ENCODE results near the gene IHH. TPM values are rescaled to one million over a fixed set of nuclear protein-coding genes. Genes with fewer than 3 reads are reported as not detected.

IHH gene
- total RNA-seq, 1 donor: 0.09 TPM

DNA sequence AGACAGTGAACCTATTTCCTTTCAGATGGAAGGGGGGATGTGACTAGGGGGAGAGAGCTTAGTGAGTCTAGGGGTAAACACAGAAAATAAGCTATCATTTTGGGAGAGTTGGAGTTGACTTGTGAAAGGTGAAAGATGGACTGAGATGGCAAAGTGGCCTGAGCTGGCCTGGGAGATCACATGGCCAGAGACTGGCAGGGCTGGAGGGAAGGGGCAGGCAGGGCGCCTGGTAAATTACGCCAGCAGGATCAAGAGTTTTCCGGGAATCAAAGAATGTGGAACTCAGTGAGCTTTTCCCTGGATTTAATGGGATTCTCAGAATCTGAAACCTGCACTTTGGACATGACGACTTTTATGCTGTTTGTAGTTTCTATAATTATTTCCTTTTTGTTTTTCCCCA is 18.6 kb downstream of the IHH start:
- no peak for DNase-seq (ENCODE audit: low read depth)
- TF ChIP-seq, protein P1, sequence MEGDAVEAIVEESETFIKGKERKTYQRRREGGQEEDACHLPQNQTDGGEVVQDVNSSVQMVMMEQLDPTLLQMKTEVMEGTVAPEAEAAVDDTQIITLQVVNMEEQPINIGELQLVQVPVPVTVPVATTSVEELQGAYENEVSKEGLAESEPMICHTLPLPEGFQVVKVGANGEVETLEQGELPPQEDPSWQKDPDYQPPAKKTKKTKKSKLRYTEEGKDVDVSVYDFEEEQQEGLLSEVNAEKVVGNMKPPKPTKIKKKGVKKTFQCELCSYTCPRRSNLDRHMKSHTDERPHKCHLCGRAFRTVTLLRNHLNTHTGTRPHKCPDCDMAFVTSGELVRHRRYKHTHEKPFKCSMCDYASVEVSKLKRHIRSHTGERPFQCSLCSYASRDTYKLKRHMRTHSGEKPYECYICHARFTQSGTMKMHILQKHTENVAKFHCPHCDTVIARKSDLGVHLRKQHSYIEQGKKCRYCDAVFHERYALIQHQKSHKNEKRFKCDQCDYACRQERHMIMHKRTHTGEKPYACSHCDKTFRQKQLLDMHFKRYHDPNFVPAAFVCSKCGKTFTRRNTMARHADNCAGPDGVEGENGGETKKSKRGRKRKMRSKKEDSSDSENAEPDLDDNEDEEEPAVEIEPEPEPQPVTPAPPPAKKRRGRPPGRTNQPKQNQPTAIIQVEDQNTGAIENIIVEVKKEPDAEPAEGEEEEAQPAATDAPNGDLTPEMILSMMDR (IDR thresholded peaks at IDR 0.05; ENCODE audit: insufficient read depth, low read length): no peak
- no peak overlapping the region for H3K4me3 ChIP-seq (ENCODE audit: low read depth, low read length)

DNA sequence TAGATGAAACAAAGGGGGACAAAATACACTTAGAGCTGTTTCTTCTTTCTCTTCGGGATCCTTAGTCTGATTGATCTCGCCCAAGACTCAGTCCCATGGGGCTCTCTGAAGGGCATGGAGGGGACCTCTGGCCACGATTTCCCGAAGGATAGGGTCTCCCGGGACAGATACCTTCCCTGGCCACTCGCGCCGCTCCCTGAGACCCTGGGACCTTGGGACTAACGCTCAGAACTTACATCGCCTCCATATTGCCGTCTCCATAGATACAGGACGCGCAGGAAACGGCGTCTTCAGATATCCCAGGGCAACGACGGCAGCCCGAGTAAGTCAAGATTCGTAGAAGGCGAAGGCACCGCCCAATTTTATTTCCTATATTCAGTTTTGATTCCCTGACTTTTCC is 19.5 kb downstream of the IHH start, which contains the start of gene CFAP65:
Gene CFAP65, minus strand, starts transcription at position 265 of the 400 bp plus-strand sequence. CDS start 2,468 bp downstream, outside the sequence.
- TF ChIP-seq, protein P1 (IDR thresholded peaks at IDR 0.05; ENCODE audit: insufficient read depth, low read length): no peak
- peak; percentile 50 for DNase-seq (ENCODE audit: low read depth)
- H3K4me3 ChIP-seq (ENCODE audit: low read depth, low read length): peak within 1 kb of the TSS; percentile 66

DNA sequence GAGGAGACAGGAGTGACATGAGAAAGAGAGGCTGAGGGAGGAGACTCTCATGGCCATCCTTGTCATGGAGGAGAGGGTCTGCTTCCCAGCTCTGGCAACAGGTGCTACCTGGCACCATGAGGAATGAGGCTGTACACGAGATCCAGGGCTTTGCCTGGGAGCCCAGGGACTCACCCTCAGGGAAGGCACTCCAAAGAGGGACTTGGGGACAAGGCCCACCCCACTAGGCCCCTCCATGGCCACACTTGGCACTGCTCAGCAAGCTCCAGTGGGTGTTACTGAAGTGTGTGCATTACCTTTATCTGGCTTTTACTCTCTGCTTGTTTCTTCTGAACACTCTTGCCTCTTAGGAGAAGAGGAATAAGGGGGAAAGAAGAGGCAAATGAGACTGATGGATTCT is 22.1 kb downstream of the IHH start:
- TF ChIP-seq, protein P1 (IDR thresholded peaks at IDR 0.05; ENCODE audit: insufficient read depth, low read length): no peak
- H3K4me3 ChIP-seq (ENCODE audit: low read depth, low read length): no peak overlapping the region
- no peak for DNase-seq (ENCODE audit: low read depth)

DNA sequence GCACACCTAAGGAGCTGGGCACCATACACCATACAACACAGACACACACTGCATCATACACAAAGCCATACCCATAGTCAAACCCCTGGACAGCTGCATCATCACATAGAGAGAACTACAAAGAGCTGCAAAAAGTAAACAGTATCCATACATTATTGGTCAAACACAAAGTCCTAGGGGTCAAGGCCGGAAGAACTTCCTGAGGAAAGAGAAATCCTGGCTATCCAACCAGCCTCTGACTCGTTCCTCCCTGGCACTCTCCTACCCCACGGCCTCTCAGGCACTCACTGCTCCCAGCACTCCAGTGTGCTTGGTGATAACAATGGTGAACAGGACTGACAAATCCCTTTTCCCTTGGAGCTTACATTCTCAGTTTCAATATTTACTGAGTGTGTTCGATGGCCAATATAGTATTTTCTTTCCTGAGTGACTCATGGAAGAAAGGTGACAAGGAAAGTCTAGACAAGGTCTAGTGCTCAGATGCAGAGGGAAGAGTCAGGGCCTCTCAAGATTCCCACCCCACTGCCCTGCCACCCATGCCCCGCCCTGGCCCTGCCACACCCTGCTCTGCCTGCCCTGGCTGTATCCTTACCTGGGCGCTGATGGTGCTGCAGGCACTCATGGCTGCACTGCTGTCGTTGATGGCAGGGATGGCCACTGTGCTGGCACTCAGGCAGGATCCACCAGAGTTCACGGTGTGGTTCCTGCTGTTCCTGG is 22.8 kb downstream of the IHH start:
- no peak overlapping the region for H3K4me3 ChIP-seq (ENCODE audit: low read depth, low read length)
- no peak for DNase-seq (ENCODE audit: low read depth)
- TF ChIP-seq, protein P1 (IDR thresholded peaks at IDR 0.05; ENCODE audit: insufficient read depth, low read length): no peak

DNA sequence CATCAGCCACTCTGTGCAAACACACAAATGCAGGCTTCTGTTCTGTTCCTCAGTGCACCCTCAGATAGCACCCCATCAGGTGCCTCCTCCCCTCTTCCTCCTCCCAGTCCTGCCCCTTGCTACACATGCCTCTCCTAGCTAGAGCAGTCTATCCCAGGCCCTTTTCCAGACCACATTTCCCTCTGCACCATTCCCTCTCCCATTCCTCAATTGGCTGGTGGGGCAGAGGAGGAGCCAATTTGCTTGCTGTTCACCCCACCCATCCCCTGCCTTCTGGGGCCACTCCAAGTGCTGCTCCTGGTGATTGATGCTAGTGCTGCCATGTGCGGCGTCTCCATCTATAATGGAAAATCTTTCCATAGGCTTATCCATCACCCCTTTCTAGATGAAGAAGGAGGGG is 24.8 kb downstream of the IHH start:
- no peak overlapping the region for H3K4me3 ChIP-seq (ENCODE audit: low read depth, low read length)
- no peak for DNase-seq (ENCODE audit: low read depth)
- TF ChIP-seq, protein P1 (IDR thresholded peaks at IDR 0.05; ENCODE audit: insufficient read depth, low read length): no peak

DNA sequence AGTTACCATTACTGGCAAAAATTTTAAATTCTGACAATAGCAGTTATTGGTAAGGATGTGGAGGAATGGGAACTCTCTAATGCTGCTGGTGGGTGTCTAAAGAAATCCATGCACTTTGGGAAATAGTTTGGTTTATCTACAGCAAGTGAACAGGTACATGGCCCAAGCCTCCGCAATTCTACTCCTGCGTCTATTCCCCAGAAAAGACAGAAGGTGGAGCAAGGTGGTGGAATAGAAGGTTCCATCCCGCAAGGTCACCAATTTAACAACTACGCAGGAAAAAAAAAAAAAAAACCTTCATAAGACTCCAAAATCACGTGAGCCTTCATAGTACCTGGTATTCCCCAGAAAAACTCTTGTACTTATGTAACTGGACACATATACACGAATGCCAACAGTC is 25.9 kb downstream of the IHH start:
- TF ChIP-seq, protein P1 (IDR thresholded peaks at IDR 0.05; ENCODE audit: insufficient read depth, low read length): no peak
- DNase-seq (ENCODE audit: low read depth): no peak
- H3K4me3 ChIP-seq (ENCODE audit: low read depth, low read length): no peak overlapping the region
